Measurements from ENCODE around the gene ROMO1. TPM values are rescaled to one million over a fixed set of nuclear protein-coding genes. Genes with fewer than 3 reads are reported as not detected.

ROMO1 gene
- total RNA-seq, result 110 and 116 TPM in 2 replicates
- long read RNA-seq, transcript ROMO1-204 (3 exons, 498 nt), result minor isoform, 8 of 28 reads
- long read RNA-seq, transcript ROMO1-203 (3 exons, 422 nt), result major isoform, 15 of 28 reads
- long read RNA-seq, partial matches to known transcripts, result 1 of 28 reads
- long read RNA-seq, other reads (novel, unspliced or antisense), result 0 of 28 reads

GRCh38 chr20:35699127-35699956 is at the start of gene ROMO1, which contains the start of gene NFS1:
Gene ROMO1, plus strand, starts transcription at chr20:35699405. Its CDS starts 228 bp downstream, at chr20:35699633.
Gene NFS1, minus strand, starts transcription at chr20:35699352. Its CDS starts 64 bp downstream, at chr20:35699288.
- DNase-seq (ENCODE audit: extremely low spot score, unreplicated experiment), result peak; percentile 94
- peak within 1 kb of the TSS; percentile 96 for H3K27ac Mint-ChIP-seq (ENCODE audit: unreplicated experiment)
- TF ChIP-seq CTCF (IDR thresholded peaks at IDR 0.05), result peak; percentile 26
- H3K27me3 Mint-ChIP-seq (ENCODE audit: unreplicated experiment), result no peaks in the 10 kb centered on the region
- peaks cover 32% of the 10 kb centered on the region for H3K4me1 Mint-ChIP-seq (ENCODE audit: unreplicated experiment)
- H3K36me3 Mint-ChIP-seq (ENCODE audit: unreplicated experiment), result peaks cover 29% of the 10 kb centered on the region
- H3K4me3 Mint-ChIP-seq (ENCODE audit: unreplicated experiment), result peak within 1 kb of the TSS; percentile 90
- no peaks in the 10 kb centered on the region for H3K9me3 Mint-ChIP-seq (ENCODE audit: unreplicated experiment)

GRCh38 chr20:35650632-35651031 is 48.6 kb upstream of the ROMO1 start:
- Mint-ChIP-seq H3K4me1 (ENCODE audit: unreplicated experiment) (peaks cover 7% of the 10 kb centered on the region), H3K4me3 (ENCODE audit: unreplicated experiment) (no peak overlapping the region), H3K36me3 (ENCODE audit: unreplicated experiment) (peaks cover 7% of the 10 kb centered on the region), H3K9me3 (ENCODE audit: unreplicated experiment) (no peaks in the 10 kb centered on the region), H3K27me3 (ENCODE audit: unreplicated experiment) (no peaks in the 10 kb centered on the region), H3K27ac (ENCODE audit: unreplicated experiment) (no peak overlapping the region)
- DNase-seq (ENCODE audit: extremely low spot score, unreplicated experiment), result no peak
- TF ChIP-seq CTCF (IDR thresholded peaks at IDR 0.05), result no peak

GRCh38 chr20:35651958-35652357 is 47.2 kb upstream of the ROMO1 start:
- H3K4me1 Mint-ChIP-seq (ENCODE audit: unreplicated experiment), result peaks cover 9% of the 10 kb centered on the region
- H3K36me3 Mint-ChIP-seq (ENCODE audit: unreplicated experiment), result peaks cover 7% of the 10 kb centered on the region
- H3K9me3 Mint-ChIP-seq (ENCODE audit: unreplicated experiment), result no peaks in the 10 kb centered on the region
- H3K27ac Mint-ChIP-seq (ENCODE audit: unreplicated experiment), result no peak overlapping the region
- no peak overlapping the region for H3K4me3 Mint-ChIP-seq (ENCODE audit: unreplicated experiment)
- TF ChIP-seq CTCF (IDR thresholded peaks at IDR 0.05), result no peak
- DNase-seq (ENCODE audit: extremely low spot score, unreplicated experiment), result no peak
- H3K27me3 Mint-ChIP-seq (ENCODE audit: unreplicated experiment), result no peaks in the 10 kb centered on the region

- Mint-ChIP-seq H3K27ac (ENCODE audit: unreplicated experiment) (no peak overlapping the region), H3K36me3 (ENCODE audit: unreplicated experiment) (peaks cover 8% of the 10 kb centered on the region), H3K27me3 (ENCODE audit: unreplicated experiment) (no peaks in the 10 kb centered on the region), H3K9me3 (ENCODE audit: unreplicated experiment) (no peaks in the 10 kb centered on the region), H3K4me1 (ENCODE audit: unreplicated experiment) (peaks cover 14% of the 10 kb centered on the region), H3K4me3 (ENCODE audit: unreplicated experiment) (no peak overlapping the region)
- DNase-seq (ENCODE audit: extremely low spot score, unreplicated experiment), result no peak
- no peak for TF ChIP-seq CTCF (IDR thresholded peaks at IDR 0.05)
Measured at GRCh38 chr20:35652641-35653429, 46.4 kb upstream of the ROMO1 start.

DNA sequence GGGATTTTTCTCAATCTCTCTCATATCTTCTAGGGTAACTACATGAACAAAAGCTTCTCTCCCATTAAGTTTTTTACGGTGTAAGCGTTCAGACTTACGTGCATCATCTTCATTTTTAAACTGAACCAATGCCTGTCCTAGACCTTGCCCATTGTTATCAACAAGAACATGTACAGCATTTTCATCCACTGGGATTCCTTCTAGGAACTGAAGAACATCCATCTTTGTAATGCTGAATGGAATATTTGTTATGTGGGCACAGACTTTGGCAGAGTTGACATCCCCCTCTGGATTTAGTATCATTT is 45.8 kb upstream of the ROMO1 start:
- H3K36me3 Mint-ChIP-seq (ENCODE audit: unreplicated experiment), result peaks cover 8% of the 10 kb centered on the region
- TF ChIP-seq CTCF (IDR thresholded peaks at IDR 0.05), result no peak
- no peaks in the 10 kb centered on the region for H3K27me3 Mint-ChIP-seq (ENCODE audit: unreplicated experiment)
- H3K4me1 Mint-ChIP-seq (ENCODE audit: unreplicated experiment), result peaks cover 18% of the 10 kb centered on the region
- DNase-seq (ENCODE audit: extremely low spot score, unreplicated experiment), result no peak
- H3K27ac Mint-ChIP-seq (ENCODE audit: unreplicated experiment), result no peak overlapping the region
- H3K9me3 Mint-ChIP-seq (ENCODE audit: unreplicated experiment), result no peaks in the 10 kb centered on the region
- H3K4me3 Mint-ChIP-seq (ENCODE audit: unreplicated experiment), result no peak overlapping the region

Measured in osteocyte (in vitro differentiated cells).